SK-N-SH (cell line): ENCODE measurements around the gene NOP53. TPM values are rescaled to one million over a fixed set of nuclear protein-coding genes. Genes with fewer than 3 reads are reported as not detected.

Experiments
- CTCF ChIA-PET: fragments of 300-600, 350-600 bp; formaldehyde crosslinking; extraction: SDS; loops from one replicate; lab custom pipeline; 2021; lab: Yijun Ruan, JAX
- POLR2A ChIA-PET: fragments of 350-600 bp; sonication (Branson Sonifier 250); formaldehyde crosslinking; extraction: SDS; loops from one replicate; lab custom pipeline; 2020; ENCODE audit warnings: antibody characterized with exemption, inconsistent platforms; lab: Yijun Ruan, JAX
- DNase-seq: peaks from one replicate; pipeline ENCODE4 v3.0.0; 2012
- H2AFZ ChIP-seq: fragments of 200-600 bp; sonication (generic); 2 replicates; pipeline ENCODE4 v1.8.1; 2016; ENCODE audit warnings: antibody characterized with exemption, mild to moderate bottlenecking, low read depth
- H3F3A ChIP-seq: fragments of 200-600 bp; sonication (generic); replicated peaks from 2 replicates; pipeline ENCODE3; 2016; ENCODE audit warnings: antibody characterized with exemption, mild to moderate bottlenecking; ENCODE audit not compliant: insufficient read depth
- H3K27ac ChIP-seq, 2 experiments: fragments of 200-500 bp in 1 of 2; fragments of 200-600 bp in 1 of 2; sonication (Bioruptor generic) in 1 of 2; sonication (generic), shearing (Covaris generic) in 1 of 2; 2 replicates each; pipeline versions ENCODE4 v1.5.1 to v1.6.1; 2014 to 2016; ENCODE audit warnings: low read depth in 2 of 2, inconsistent platforms in 1 of 2, low read length in 1 of 2, mild to moderate bottlenecking in 1 of 2, mixed read lengths in 1 of 2
- H3K27me3 ChIP-seq: fragments of 200-600 bp; sonication (generic), shearing (Covaris generic); 2 replicates; pipeline ENCODE4 v1.6.1; 2016; ENCODE audit warnings: mixed run types; ENCODE audit not compliant: insufficient read depth
- H3K36me3 ChIP-seq, 2 experiments: fragments of 200-500 bp in 1 of 2; fragments of 200-600 bp in 1 of 2; sonication (Bioruptor generic) in 1 of 2; sonication (generic) in 1 of 2; replicated peaks in 1 of 2; 2 replicates each; pipeline versions ENCODE3 to v1.5.1; 2014 to 2016; ENCODE audit warnings: low read length in 1 of 2, mild to moderate bottlenecking in 1 of 2; ENCODE audit not compliant: insufficient read depth in 2 of 2, control insufficient read depth in 1 of 2
- H3K4me1 ChIP-seq, 2 experiments: fragments of 200-500 bp in 1 of 2; fragments of 200-600 bp in 1 of 2; sonication (Bioruptor generic) in 1 of 2; sonication (generic), shearing (Covaris generic) in 1 of 2; 2 replicates each; pipeline versions ENCODE4 v1.5.1 to v1.6.1; 2014 to 2016; ENCODE audit warnings: low read depth in 1 of 2, low read length in 1 of 2, mixed run types in 1 of 2; ENCODE audit not compliant: insufficient read depth in 2 of 2, control insufficient read depth in 1 of 2
- H3K4me2 ChIP-seq: fragments of 200-600 bp; sonication (generic), shearing (Covaris generic); 2 replicates; pipeline ENCODE4 v1.6.1; 2017; ENCODE audit warnings: mixed run types
- H3K4me3 ChIP-seq, 2 experiments: fragments of 200-500 bp in 1 of 2; fragments of 200-600 bp in 1 of 2; sonication (Bioruptor generic) in 1 of 2; sonication (generic), shearing (Covaris generic) in 1 of 2; 2 replicates each; pipeline versions ENCODE4 v1.5.1 to v1.8.1; 2014 to 2016; ENCODE audit warnings: low read depth in 2 of 2, inconsistent platforms in 1 of 2, low read length in 1 of 2, mild to moderate bottlenecking in 1 of 2, mixed read lengths in 1 of 2, moderate library complexity in 1 of 2
- H3K79me2 ChIP-seq: fragments of 200-600 bp; sonication (generic); 2 replicates; pipeline ENCODE4 v1.8.1; 2017; ENCODE audit warnings: mild to moderate bottlenecking; ENCODE audit not compliant: insufficient read depth
- H3K9ac ChIP-seq: fragments of 200-600 bp; sonication (generic); 2 replicates; pipeline ENCODE4 v1.6.1; 2017; ENCODE audit warnings: mixed run types
- H3K9me2 ChIP-seq: fragments of 200-600 bp; sonication (generic); 2 replicates; pipeline ENCODE4 v1.6.1; 2017; ENCODE audit warnings: mixed run types
- H3K9me3 ChIP-seq: fragments of 200-600 bp; sonication (generic); 2 replicates; pipeline ENCODE4 v1.6.1; 2017; ENCODE audit warnings: mixed run types, mild to moderate bottlenecking, moderate library complexity
- H4K20me1 ChIP-seq: fragments of 200-600 bp; sonication (generic); 2 replicates; pipeline ENCODE4 v1.6.1; 2017; ENCODE audit warnings: mild to moderate bottlenecking, mixed run types; ENCODE audit not compliant: insufficient read depth
- CHD2 ChIP-seq: fragments of 150-350 bp; IDR thresholded peaks from 2 replicates; pipeline ENCODE4 v1.6.1; 2018; ENCODE audit warnings: low read length; ENCODE audit not compliant: partially characterized antibody
- ELF1 ChIP-seq: IDR thresholded peaks from 2 replicates; pipeline ENCODE4 v1.4.0; 2012
- EP300 ChIP-seq, 2 experiments: IDR thresholded peaks; 2 replicates each; pipeline versions ENCODE4 v1.4.0 to v1.6.1; 2012; ENCODE audit warnings: borderline replicate concordance in 1 of 2, low read depth in 1 of 2, low read length in 1 of 2
- FOXJ3 ChIP-seq: sonication (generic); formaldehyde crosslinking; IDR thresholded peaks from 2 replicates; pipeline ENCODE4 v1.5.1; 2020; ENCODE audit warnings: mild to moderate bottlenecking, missing genetic modification reagents
- FOXM1 ChIP-seq: IDR thresholded peaks from 2 replicates; pipeline ENCODE4 v1.4.0; 2012; ENCODE audit warnings: low read depth, mild to moderate bottlenecking
- GABPA ChIP-seq: IDR thresholded peaks from 2 replicates; pipeline ENCODE4 v1.4.0; 2012; ENCODE audit warnings: low read depth, mild to moderate bottlenecking
- MEF2A ChIP-seq: IDR thresholded peaks from 2 replicates; pipeline ENCODE4 v1.4.0; 2012; ENCODE audit warnings: low read depth, borderline replicate concordance
- MXI1 ChIP-seq: IDR thresholded peaks from 2 replicates; pipeline ENCODE4 v1.6.1; 2012; ENCODE audit warnings: mild to moderate bottlenecking, low read depth, low read length, improper control_type of control experiment
- NRF1 ChIP-seq: IDR thresholded peaks from 2 replicates; pipeline ENCODE4 v1.6.1; 2012; ENCODE audit warnings: low read depth, mild to moderate bottlenecking, low read length
- PBX3 ChIP-seq: IDR thresholded peaks from 2 replicates; pipeline ENCODE4; 2012
- RAD21 ChIP-seq: IDR thresholded peaks from 2 replicates; pipeline ENCODE4 v1.6.1; 2012; ENCODE audit warnings: mild to moderate bottlenecking, low read length
- RXRA ChIP-seq: IDR thresholded peaks from 2 replicates; pipeline ENCODE4 v1.4.0; 2012; ENCODE audit warnings: low read depth, mild to moderate bottlenecking, borderline replicate concordance
- SIN3A ChIP-seq: IDR thresholded peaks from 2 replicates; pipeline ENCODE4 v1.6.1; 2012; ENCODE audit warnings: low read depth, mild to moderate bottlenecking, low read length, moderate library complexity, borderline replicate concordance
- TAF1 ChIP-seq: IDR thresholded peaks from 2 replicates; pipeline ENCODE4 v1.6.1; 2012; ENCODE audit warnings: low read depth, mild to moderate bottlenecking, low read length, moderate library complexity, borderline replicate concordance
- USF1 ChIP-seq: IDR thresholded peaks from 2 replicates; pipeline ENCODE4 v1.4.0; 2012; ENCODE audit warnings: low read depth, borderline replicate concordance
- YY1 ChIP-seq: IDR thresholded peaks from 2 replicates; pipeline ENCODE4 v1.4.0; 2012; ENCODE audit warnings: low read depth, mild to moderate bottlenecking
- WGBS: methylation state at CpG from one replicate; pipeline ENCODE4 v1.1.6; 2017; ENCODE audit warnings: low lambda C conversion rate; 5-methylcytosine and 5-hydroxymethylcytosine counted together
- polyA plus RNA-seq, 3 experiments: library from polyadenylated mRNA; depleted of rRNA; stranded (reverse); fragments of >200 nt; gene quantifications; 2 replicates each; pipeline ENCODE4 v1.2.3, GENCODE V29; 2012
- TF ChIP-seq, protein P1 (sequence below): fragments of 150-350 bp; IDR thresholded peaks from 2 replicates; pipeline ENCODE4 v1.6.1; 2016; ENCODE audit warnings: mild to moderate bottlenecking, low read depth, low read length

Gene NOP53
- polyA plus RNA-seq, 1 of the 3 experiments (the other 2 are of a cell fraction) = 275 TPM

- TF ChIP-seq CHD2 = no peak
- TF ChIP-seq FOXM1 = no peak
These were observed 34.3 kb downstream of the NOP53 start (continued) for GRCh38 chr19:47779524-47780214.

DNA sequence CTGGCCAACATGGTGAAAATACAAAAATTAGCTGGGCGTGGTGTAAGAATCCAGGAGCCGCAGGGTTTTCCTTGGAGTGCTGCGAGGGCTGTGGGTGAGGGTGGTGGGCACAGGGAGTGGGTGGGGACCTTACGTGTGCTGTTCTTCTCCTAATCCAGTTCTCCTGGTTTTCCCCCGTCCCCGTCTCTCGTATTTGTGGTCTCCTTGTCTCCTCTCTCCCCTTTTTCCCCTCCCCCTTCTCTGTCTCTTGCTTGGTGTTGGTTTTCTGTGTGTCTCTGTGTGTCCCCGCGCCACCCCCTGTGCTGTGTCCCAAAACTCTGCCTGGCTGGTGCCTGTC lies 34.8 kb downstream of the NOP53 start:
- POLR2A ChIA-PET = no interaction called here
- peaks cover 4% of the 10 kb centered on the region; the same call in 1 of the 2 replicates for H4K20me1 ChIP-seq
- H3K27ac ChIP-seq = no peak overlapping the region

DNA sequence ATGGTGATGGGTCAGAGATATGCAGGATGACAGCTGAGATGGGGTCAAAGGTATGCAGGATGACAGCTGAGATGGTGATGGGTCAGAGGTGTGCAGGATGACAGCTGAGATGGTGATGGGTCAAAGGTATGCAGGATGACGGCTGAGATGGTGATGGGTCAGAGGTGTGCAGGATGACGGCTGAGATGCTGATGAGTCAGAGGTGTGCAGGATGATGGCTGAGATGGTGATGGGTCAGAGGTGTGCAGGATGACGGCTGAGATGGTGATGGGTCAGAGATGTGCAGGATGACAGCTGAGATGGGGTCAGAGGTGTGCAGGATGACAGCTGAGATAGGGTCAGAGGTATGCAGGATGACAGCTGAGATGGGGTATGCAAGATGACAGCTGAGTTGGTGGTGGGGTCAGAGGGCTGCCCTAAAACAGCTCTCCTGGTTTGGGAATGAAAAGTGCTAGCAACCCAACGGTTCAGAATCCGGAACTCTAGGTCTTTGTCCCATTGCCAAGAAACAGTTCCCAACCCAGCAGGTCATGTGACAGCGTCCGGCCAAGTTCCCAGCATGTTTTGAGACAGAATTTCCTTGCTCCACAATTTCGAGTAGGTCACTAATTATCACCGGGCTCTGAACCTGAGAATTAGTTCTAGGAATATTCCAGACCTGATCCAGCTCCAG lies 36.4 kb downstream of the NOP53 start:
- no peak for TF ChIP-seq USF1
- no peak for TF ChIP-seq RXRA
- no peak for TF ChIP-seq YY1
- TF ChIP-seq TAF1 = no peak
- no peak for TF ChIP-seq PBX3
- TF ChIP-seq SIN3A = no peak
- TF ChIP-seq, protein P1, sequence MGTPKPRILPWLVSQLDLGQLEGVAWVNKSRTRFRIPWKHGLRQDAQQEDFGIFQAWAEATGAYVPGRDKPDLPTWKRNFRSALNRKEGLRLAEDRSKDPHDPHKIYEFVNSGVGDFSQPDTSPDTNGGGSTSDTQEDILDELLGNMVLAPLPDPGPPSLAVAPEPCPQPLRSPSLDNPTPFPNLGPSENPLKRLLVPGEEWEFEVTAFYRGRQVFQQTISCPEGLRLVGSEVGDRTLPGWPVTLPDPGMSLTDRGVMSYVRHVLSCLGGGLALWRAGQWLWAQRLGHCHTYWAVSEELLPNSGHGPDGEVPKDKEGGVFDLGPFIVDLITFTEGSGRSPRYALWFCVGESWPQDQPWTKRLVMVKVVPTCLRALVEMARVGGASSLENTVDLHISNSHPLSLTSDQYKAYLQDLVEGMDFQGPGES = no peak
- TF ChIP-seq RAD21 = no peak
- TF ChIP-seq NRF1 = no peak
- TF ChIP-seq GABPA = no peak
- TF ChIP-seq ELF1 = no peak
- TF ChIP-seq FOXJ3 (CRISPR knock-in tag) = no peak
- TF ChIP-seq MEF2A = no peak
- no peak for TF ChIP-seq MXI1
- Histone ChIP-seq H3K4me2 (no peak overlapping the region), H3K4me1 (peaks cover 8 to 13% of the 10 kb centered on the region in 2 experiments; a peak in 2 of 4 replicates), H3F3A (no peaks in the 10 kb centered on the region), H3K9me3 (no peaks in the 10 kb centered on the region), H3K9ac (no peak overlapping the region), H3K4me3 (no peak overlapping the region), H3K27me3 (no peaks in the 10 kb centered on the region), H4K20me1 (peaks cover 4% of the 10 kb centered on the region; the same call in 1 of the 2 replicates), H3K79me2 (peaks cover 30% of the 10 kb centered on the region), H3K27ac (no peak overlapping the region), H2AFZ (no peak overlapping the region), H3K36me3 (peaks cover 17 to 20% of the 10 kb centered on the region in 2 experiments), H3K9me2 (no peaks in the 10 kb centered on the region)
- DNase-seq = no peak
- POLR2A ChIA-PET = no interaction called here
- CTCF ChIA-PET = interaction anchor here (1.0 to 1.7 kb wide), 3 partner anchors 10 to 16 kb away, joined by 3 to 8 read pairs (median 3); no protein-coding TSS in a partner anchor
- 78% methylated on average over 6 of the region's 9 CpGs for WGBS

More for the DNA sequence above, 34.8 kb downstream of the NOP53 start:
- H3F3A ChIP-seq = no peaks in the 10 kb centered on the region
- DNase-seq = no peak
- no peaks in the 10 kb centered on the region for H3K27me3 ChIP-seq
- peaks cover 30% of the 10 kb centered on the region for H3K79me2 ChIP-seq
- H3K9ac ChIP-seq = no peak overlapping the region
- H2AFZ ChIP-seq = no peak overlapping the region
- H3K4me1 ChIP-seq = peaks cover 8 to 13% of the 10 kb centered on the region in 2 experiments; a peak in 2 of 4 replicates
- CTCF ChIA-PET = interaction anchor here (1.1 kb wide), 1 partner anchor 11 kb away, joined by 3 read pairs; no protein-coding TSS in a partner anchor
- no peaks in the 10 kb centered on the region for H3K9me2 ChIP-seq
- H3K4me2 ChIP-seq = peak overlapping the region; percentile 88
- no peak for TF ChIP-seq EP300 (IDR thresholded peaks at IDR 0.05; ENCODE audit: borderline replicate concordance in 1 of 2, low read depth in 1 of 2, low read length in 1 of 2)
- TF ChIP-seq, all 33 proteins: peak for 0
- no peak overlapping the region; a peak in 1 of 4 replicates for H3K4me3 ChIP-seq
- WGBS = 96% methylated on average over 9 of the region's 9 CpGs
- H3K9me3 ChIP-seq = no peaks in the 10 kb centered on the region
- peaks cover 13 to 16% of the 10 kb centered on the region in 2 experiments for H3K36me3 ChIP-seq
